Hepatocyte (in vitro differentiated cells): ENCODE data around the gene SKAP1. TPM values are rescaled to one million over a fixed set of nuclear protein-coding genes. Genes with fewer than 3 reads are reported as not detected.

Experiments used
- DNase-seq: peaks from one replicate; pipeline ENCODE4 v3.0.0-alpha.2; 2016; ENCODE audit warnings: low spot score
- H2AFZ ChIP-seq: fragments of 200-600 bp; sonication (generic); 2 replicates; pipeline ENCODE4 v1.6.0; 2016; ENCODE audit warnings: antibody characterized with exemption, mild to moderate bottlenecking
- H3K27ac ChIP-seq: fragments of 200-600 bp; sonication (generic); 2 replicates; pipeline ENCODE4 v1.5.1; 2016; ENCODE audit warnings: mild to moderate bottlenecking
- H3K27me3 ChIP-seq: fragments of 200-600 bp; sonication (generic); 2 replicates; pipeline ENCODE4 v1.6.1; 2016
- H3K36me3 ChIP-seq: fragments of 200-600 bp; sonication (generic); replicated peaks from 2 replicates; pipeline ENCODE4 v1.5.1; 2016; ENCODE audit warnings: low read depth; ENCODE audit not compliant: insufficient read depth
- H3K4me1 ChIP-seq: fragments of 200-600 bp; sonication (generic); 2 replicates; pipeline ENCODE4 v1.5.1; 2016; ENCODE audit warnings: mild to moderate bottlenecking, moderate library complexity; ENCODE audit not compliant: insufficient read depth
- H3K4me2 ChIP-seq: fragments of 200-600 bp; sonication (generic); 2 replicates; pipeline ENCODE4 v1.6.0; 2016
- H3K4me3 ChIP-seq: fragments of 200-600 bp; sonication (generic); 2 replicates; pipeline ENCODE4 v1.5.1; 2016; ENCODE audit warnings: mild to moderate bottlenecking
- H3K79me2 ChIP-seq: fragments of 200-600 bp; sonication (generic); 2 replicates; pipeline ENCODE4 v1.6.0; 2017; ENCODE audit warnings: mild to moderate bottlenecking
- H3K9me2 ChIP-seq: fragments of 200-600 bp; sonication (generic); replicated peaks from 2 replicates; pipeline ENCODE4 v1.6.0; 2017; ENCODE audit warnings: mild to moderate bottlenecking; ENCODE audit not compliant: insufficient read depth
- H3K9me3 ChIP-seq: fragments of 200-600 bp; sonication (generic); 2 replicates; pipeline ENCODE4 v1.5.1; 2016; ENCODE audit warnings: low read depth, mild to moderate bottlenecking
- H4K20me1 ChIP-seq: fragments of 200-600 bp; sonication (generic); 2 replicates; pipeline ENCODE4 v1.6.0; 2016; ENCODE audit warnings: mild to moderate bottlenecking; ENCODE audit not compliant: insufficient read depth, poor library complexity, severe bottlenecking
- CTCF ChIP-seq: fragments of 200-600 bp; sonication (generic); IDR thresholded peaks from 2 replicates; pipeline ENCODE4 v1.5.1; 2016; ENCODE audit warnings: antibody characterized with exemption, mild to moderate bottlenecking; ENCODE audit not compliant: poor library complexity
- EZH2 ChIP-seq: fragments of 200-600 bp; sonication (generic); IDR thresholded peaks from 2 replicates; pipeline ENCODE4 v1.6.1; 2016; ENCODE audit warnings: antibody characterized with exemption, mild to moderate bottlenecking, borderline replicate concordance
- EZH2phosphoT487 ChIP-seq: fragments of 200-600 bp; sonication (generic); IDR thresholded peaks from one replicate; pipeline ENCODE4 v1.6.1; 2018; ENCODE audit warnings: antibody characterized with exemption, mild to moderate bottlenecking, low read depth, moderate library complexity; ENCODE audit not compliant: unreplicated experiment, severe bottlenecking
- WGBS: methylation state at CpG from one replicate; pipeline ENCODE4 v1.1.6; 2016; ENCODE audit warnings: low lambda C conversion rate; ENCODE audit errors: missing lambda C conversion rate; 5-methylcytosine and 5-hydroxymethylcytosine counted together
- polyA plus RNA-seq: library from polyadenylated mRNA; unstranded; fragments of >200 nt; fragmentation: Nextera tagmentation; extraction: Ambion mirVana; gene quantifications from 2 replicates; pipeline ENCODE4 v1.2.1, GENCODE V29; 2016
- total RNA-seq: library from RNA; depleted of rRNA; stranded (reverse); fragments of >200 nt; gene quantifications from 2 replicates; pipeline ENCODE4 v1.2.3, GENCODE V29; 2014

The SKAP1 gene
- total and polyA plus RNA-seq, 2 experiments from 2014 or later: 1.4 to 3.0 TPM

GRCh38 chr17:48442819-48443218, 12.8 kb upstream of the SKAP1 start:
- no peak for DNase-seq
- 83% methylated on average over 3 of the region's 3 CpGs for WGBS

GRCh38 chr17:48441862-48442261, 11.8 kb upstream of the SKAP1 start:
- peaks cover 8% of the 10 kb centered on the region for H3K4me1 ChIP-seq
- no peaks in the 10 kb centered on the region for H3K9me3 ChIP-seq
- no peaks in the 10 kb centered on the region for H3K9me2 ChIP-seq
- 93% methylated on average over 4 of the region's 4 CpGs for WGBS
- no peak overlapping the region for H3K27ac ChIP-seq
- TF ChIP-seq CTCF (no peak), EZH2 (no peak), EZH2phosphoT487 (no peak)
- no peak for DNase-seq
- no peaks in the 10 kb centered on the region for H3K27me3 ChIP-seq
- H2AFZ ChIP-seq: no peak overlapping the region
- no peaks in the 10 kb centered on the region for H4K20me1 ChIP-seq
- no peak overlapping the region for H3K4me3 ChIP-seq
- H3K79me2 ChIP-seq: no peaks in the 10 kb centered on the region
- H3K36me3 ChIP-seq: no peaks in the 10 kb centered on the region
- H3K4me2 ChIP-seq: no peak overlapping the region

More at GRCh38 chr17:48442819-48443218, 12.8 kb upstream of the SKAP1 start:
- Histone ChIP-seq H3K79me2 (no peaks in the 10 kb centered on the region), H4K20me1 (no peaks in the 10 kb centered on the region), H3K4me1 (peaks cover 8% of the 10 kb centered on the region), H2AFZ (no peak overlapping the region), H3K36me3 (no peaks in the 10 kb centered on the region), H3K9me2 (no peaks in the 10 kb centered on the region), H3K9me3 (no peaks in the 10 kb centered on the region), H3K4me3 (no peak overlapping the region), H3K27me3 (no peaks in the 10 kb centered on the region), H3K4me2 (no peak overlapping the region), H3K27ac (no peak overlapping the region)
- TF ChIP-seq CTCF (no peak), EZH2phosphoT487 (no peak), EZH2 (no peak)

- no peak overlapping the region for H2AFZ ChIP-seq
- no peaks in the 10 kb centered on the region for H4K20me1 ChIP-seq
- WGBS: 72% methylated on average over 1 of the region's 1 CpG
- no peak for TF ChIP-seq EZH2phosphoT487
- TF ChIP-seq CTCF: no peak
- TF ChIP-seq EZH2: no peak
- no peak for DNase-seq
- H3K36me3 ChIP-seq: no peaks in the 10 kb centered on the region
- no peaks in the 10 kb centered on the region for H3K27me3 ChIP-seq
- no peaks in the 10 kb centered on the region for H3K79me2 ChIP-seq
- H3K9me3 ChIP-seq: no peaks in the 10 kb centered on the region
- no peak overlapping the region for H3K4me3 ChIP-seq
- no peak overlapping the region for H3K4me2 ChIP-seq
- H3K4me1 ChIP-seq: peaks cover 8% of the 10 kb centered on the region
- no peak overlapping the region for H3K27ac ChIP-seq
- H3K9me2 ChIP-seq: no peaks in the 10 kb centered on the region
These were observed 11.3 kb upstream of the SKAP1 start for GRCh38 chr17:48441231-48441711.

- H3K79me2 ChIP-seq: no peaks in the 10 kb centered on the region
- H3K27me3 ChIP-seq: no peaks in the 10 kb centered on the region
- H3K36me3 ChIP-seq: no peaks in the 10 kb centered on the region
- H3K4me1 ChIP-seq: peaks cover 8% of the 10 kb centered on the region
- DNase-seq: no peak
- TF ChIP-seq EZH2phosphoT487 (no peak), CTCF (no peak), EZH2 (no peak)
- H3K4me2 ChIP-seq: no peak overlapping the region
- H2AFZ ChIP-seq: no peak overlapping the region
- H4K20me1 ChIP-seq: no peaks in the 10 kb centered on the region
- H3K4me3 ChIP-seq: no peak overlapping the region
- no peak overlapping the region for H3K27ac ChIP-seq
- H3K9me3 ChIP-seq: no peaks in the 10 kb centered on the region
- WGBS: 95% methylated on average over 2 of the region's 2 CpGs
- H3K9me2 ChIP-seq: no peaks in the 10 kb centered on the region
These were observed 10.7 kb upstream of the SKAP1 start for GRCh38 chr17:48440669-48441068.
